Endodermal cell (in vitro differentiated cells): Measurements from ENCODE around the gene SKAP1. TPM values are rescaled to one million over a fixed set of nuclear protein-coding genes. Genes with fewer than 3 reads are reported as not detected.

Experiments used
- DNase-seq: peaks from one replicate; pipeline ENCODE4 v3.0.0-alpha.2; 2017
- H3K27ac ChIP-seq: 2 replicates; pipeline ENCODE4 v1.5.1; 2013; ENCODE audit warnings: mild to moderate bottlenecking, low read depth, low read length, moderate library complexity
- H3K27me3 ChIP-seq: 2 replicates; pipeline ENCODE4 v1.6.1; 2013; ENCODE audit warnings: mild to moderate bottlenecking, low read length, moderate library complexity; ENCODE audit not compliant: insufficient read depth, control insufficient read depth, poor library complexity, severe bottlenecking
- H3K36me3 ChIP-seq: 2 replicates; pipeline ENCODE4 v1.7.0; 2013; ENCODE audit warnings: mild to moderate bottlenecking, low read length, moderate library complexity; ENCODE audit not compliant: control insufficient read depth, insufficient read depth
- H3K4me1 ChIP-seq: one replicate; pipeline ENCODE4 v1.7.0; 2013; ENCODE audit warnings: low read length; ENCODE audit not compliant: control insufficient read depth, insufficient read depth
- H3K4me3 ChIP-seq: 2 replicates; pipeline ENCODE4 v1.5.1; 2013; ENCODE audit warnings: mild to moderate bottlenecking, low read length, moderate library complexity
- H3K9ac ChIP-seq: 2 replicates; pipeline ENCODE4 v1.6.1; 2013; ENCODE audit warnings: mild to moderate bottlenecking, low read length, moderate library complexity; ENCODE audit not compliant: poor library complexity, severe bottlenecking; ENCODE audit errors: extremely low read depth
- H3K9me3 ChIP-seq: 2 replicates; pipeline ENCODE4 v1.6.1; 2013; ENCODE audit warnings: mild to moderate bottlenecking, low read length, moderate library complexity; ENCODE audit not compliant: control insufficient read depth
- H3K27ac Mint-ChIP-seq: 2 replicates; pipeline ENCODE4 v1.8.0; 2020; ENCODE audit warnings: mixed read lengths
- H3K27me3 Mint-ChIP-seq: 2 replicates; pipeline ENCODE4 v1.8.0; 2021; ENCODE audit warnings: mild to moderate bottlenecking, mixed read lengths; ENCODE audit not compliant: insufficient read depth
- H3K36me3 Mint-ChIP-seq: 2 replicates; pipeline ENCODE4 v1.8.0; 2020; ENCODE audit warnings: low read depth, mixed read lengths
- H3K4me1 Mint-ChIP-seq: 2 replicates; pipeline ENCODE4 v1.8.0; 2020; ENCODE audit warnings: mixed read lengths
- H3K4me3 Mint-ChIP-seq: 2 replicates; pipeline ENCODE4 v1.8.0; 2020; ENCODE audit warnings: mild to moderate bottlenecking, moderate library complexity, mixed read lengths
- H3K9me3 Mint-ChIP-seq: 2 replicates; pipeline ENCODE4 v1.8.0; 2020; ENCODE audit warnings: mild to moderate bottlenecking, mixed read lengths
- WGBS, 2 experiments: methylation state at CpG; one replicate each; pipeline versions ENCODE4 v1.1.5 to v1.1.7; 2013; ENCODE audit warnings: missing lambda C conversion rate in 2 of 2, mixed read lengths in 1 of 2; ENCODE audit not compliant: insufficient coverage in 1 of 2, insufficient read length in 1 of 2; 5-methylcytosine and 5-hydroxymethylcytosine counted together
- total RNA-seq, 2 donors: library from RNA; stranded (reverse); fragmentation: NEBNext Ultra II Directional in 1 of 2; extraction: Animal tissue kit (Norgen Biotek cat#: 25700) in 1 of 2; gene quantifications; 2 replicates in 1 of 2; 3 replicates in 1 of 2; pipeline ENCODE4 v1.2.1, GENCODE V29; 2021
- TF ChIP-seq, protein P1 (sequence below): fragments of 200-600 bp; sonication (generic); conservative IDR thresholded peaks from 2 replicates; pipeline ENCODE4 v1.5.0; 2021; ENCODE audit warnings: antibody characterized with exemption, mild to moderate bottlenecking

Gene SKAP1
- total RNA-seq, 2 donors from 2014 or later, result 0.31 to 0.53 TPM

GRCh38 chr17:48153691-48154358 lies 276.2 kb downstream of the SKAP1 start:
- TF ChIP-seq, protein P1, sequence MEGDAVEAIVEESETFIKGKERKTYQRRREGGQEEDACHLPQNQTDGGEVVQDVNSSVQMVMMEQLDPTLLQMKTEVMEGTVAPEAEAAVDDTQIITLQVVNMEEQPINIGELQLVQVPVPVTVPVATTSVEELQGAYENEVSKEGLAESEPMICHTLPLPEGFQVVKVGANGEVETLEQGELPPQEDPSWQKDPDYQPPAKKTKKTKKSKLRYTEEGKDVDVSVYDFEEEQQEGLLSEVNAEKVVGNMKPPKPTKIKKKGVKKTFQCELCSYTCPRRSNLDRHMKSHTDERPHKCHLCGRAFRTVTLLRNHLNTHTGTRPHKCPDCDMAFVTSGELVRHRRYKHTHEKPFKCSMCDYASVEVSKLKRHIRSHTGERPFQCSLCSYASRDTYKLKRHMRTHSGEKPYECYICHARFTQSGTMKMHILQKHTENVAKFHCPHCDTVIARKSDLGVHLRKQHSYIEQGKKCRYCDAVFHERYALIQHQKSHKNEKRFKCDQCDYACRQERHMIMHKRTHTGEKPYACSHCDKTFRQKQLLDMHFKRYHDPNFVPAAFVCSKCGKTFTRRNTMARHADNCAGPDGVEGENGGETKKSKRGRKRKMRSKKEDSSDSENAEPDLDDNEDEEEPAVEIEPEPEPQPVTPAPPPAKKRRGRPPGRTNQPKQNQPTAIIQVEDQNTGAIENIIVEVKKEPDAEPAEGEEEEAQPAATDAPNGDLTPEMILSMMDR, result peak; percentile 84
- no peak overlapping the region for H3K27ac Mint-ChIP-seq
- DNase-seq, result peak; percentile 85
- peaks cover 10% of the 10 kb centered on the region for H3K27me3 Mint-ChIP-seq
- no peaks in the 10 kb centered on the region for H3K36me3 Mint-ChIP-seq
- peaks cover 3% of the 10 kb centered on the region for H3K9me3 Mint-ChIP-seq
- Histone ChIP-seq H3K9ac (no peak overlapping the region), H3K36me3 (no peaks in the 10 kb centered on the region), H3K9me3 (no peaks in the 10 kb centered on the region), H3K4me3 (no peak overlapping the region), H3K27me3 (no peaks in the 10 kb centered on the region), H3K4me1 (peaks cover 5% of the 10 kb centered on the region), H3K27ac (no peak overlapping the region)
- no peak overlapping the region for H3K4me3 Mint-ChIP-seq
- peaks cover 33% of the 10 kb centered on the region for H3K4me1 Mint-ChIP-seq
- WGBS, 2 experiments, result 74 to 82% methylated on average over 4 to 6 of the region's 6 CpGs

DNA sequence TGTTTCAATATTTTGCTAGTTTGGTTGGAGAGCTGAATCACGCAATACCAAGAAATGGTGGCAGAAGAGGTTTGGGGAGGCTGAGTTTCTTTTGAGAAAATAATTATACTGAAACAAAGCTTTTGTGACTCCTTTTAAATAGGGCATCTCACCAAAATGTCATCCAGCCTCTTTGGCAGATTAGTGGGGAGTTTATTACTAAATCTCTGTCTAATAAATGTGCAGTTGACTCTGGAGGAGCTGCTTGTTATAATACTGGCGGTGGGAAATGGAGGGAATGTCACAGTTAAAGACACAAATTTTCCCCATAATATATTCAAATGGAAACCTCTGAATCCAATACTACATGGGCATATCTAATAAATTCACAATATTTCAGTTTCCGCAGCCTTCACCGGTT lies 277.7 kb downstream of the SKAP1 start:
- no peak overlapping the region for H3K4me3 Mint-ChIP-seq
- H3K27me3 Mint-ChIP-seq, result peaks cover 8% of the 10 kb centered on the region
- Histone ChIP-seq H3K9me3 (no peaks in the 10 kb centered on the region), H3K36me3 (no peaks in the 10 kb centered on the region), H3K27ac (no peak overlapping the region), H3K4me1 (peaks cover 5% of the 10 kb centered on the region), H3K27me3 (no peaks in the 10 kb centered on the region), H3K9ac (no peak overlapping the region), H3K4me3 (no peak overlapping the region)
- H3K36me3 Mint-ChIP-seq, result no peaks in the 10 kb centered on the region
- peaks cover 33% of the 10 kb centered on the region for H3K4me1 Mint-ChIP-seq
- H3K9me3 Mint-ChIP-seq, result no peaks in the 10 kb centered on the region
- TF ChIP-seq, protein P1, result no peak
- WGBS, 2 experiments, result 0 to 60% methylated on average over 1 to 3 of the region's 4 CpGs
- DNase-seq, result no peak
- H3K27ac Mint-ChIP-seq, result no peak overlapping the region

GRCh38 chr17:48151220-48151619 lies 278.8 kb downstream of the SKAP1 start:
- WGBS, 2 experiments, result 90 to 93% methylated on average over 2 to 3 of the region's 3 CpGs
- Mint-ChIP-seq H3K9me3 (no peaks in the 10 kb centered on the region), H3K27ac (no peak overlapping the region), H3K4me1 (peaks cover 27% of the 10 kb centered on the region), H3K27me3 (peaks cover 8% of the 10 kb centered on the region), H3K4me3 (no peak overlapping the region), H3K36me3 (no peaks in the 10 kb centered on the region)
- no peaks in the 10 kb centered on the region for H3K27me3 ChIP-seq
- no peak for DNase-seq
- H3K9me3 ChIP-seq, result no peaks in the 10 kb centered on the region
- no peak overlapping the region for H3K9ac ChIP-seq
- peaks cover under 1% of the 10 kb centered on the region for H3K4me1 ChIP-seq
- H3K27ac ChIP-seq, result no peak overlapping the region
- no peaks in the 10 kb centered on the region for H3K36me3 ChIP-seq
- no peak overlapping the region for H3K4me3 ChIP-seq
- TF ChIP-seq, protein P1, result no peak
